ENCODE data around the gene ABLIM3. TPM values are rescaled to one million over a fixed set of nuclear protein-coding genes. Genes with fewer than 3 reads are reported as not detected.

ABLIM3 gene
- total and polyA plus RNA-seq, 2 of the 8 experiments (the other 6 are each of a cell fraction or from before 2014, with no cell fraction given) = 0.36 to 0.56 TPM

GRCh38 chr5:149157330-149157729 is 16.0 kb downstream of the ABLIM3 start:
- no peak overlapping the region for H3K14ac ChIP-seq (ENCODE audit: insufficient read length)
- WGBS, 2 experiments (ENCODE audit: extremely low coverage in 1 of 2, insufficient coverage in 1 of 2, insufficient read length in 1 of 2, insufficient replicate concordance in 2 of 2, low coverage in 1 of 2, low lambda C conversion rate in 2 of 2, missing lambda C conversion rate in 1 of 2) = 84% methylated on average over 2 of the region's 2 CpGs; no CpG with 5 or more reads in 1 of the 2 experiments
- H3K18ac ChIP-seq (ENCODE audit: extremely low read depth, low read length) = no peak overlapping the region
- H3K79me2 ChIP-seq (ENCODE audit: control insufficient read depth in 1 of 2, insufficient read depth in 2 of 2, low read length in 2 of 2) = no peaks in the 10 kb centered on the region
- no peak overlapping the region for H2BK5ac ChIP-seq (ENCODE audit: low read depth, low read length)
- H3K9ac ChIP-seq (replicated peaks in 1 of 4; ENCODE audit: extremely low read depth in 1 of 4, low read depth in 3 of 4, low read length in 3 of 4) = no peak overlapping the region
- H4K20me1 ChIP-seq (replicated peaks in 1 of 2; ENCODE audit: control insufficient read depth in 1 of 2, insufficient read depth in 2 of 2, low read length in 2 of 2) = no peaks in the 10 kb centered on the region
- no peak overlapping the region for H3K4me3 ChIP-seq (ENCODE audit: extremely low read depth in 1 of 4, insufficient read depth in 2 of 4, low read depth in 3 of 4, low read length in 4 of 4)
- no peak overlapping the region for H2BK20ac ChIP-seq (ENCODE audit: low read length)
- CTCF ChIA-PET (ENCODE audit: partially characterized antibody) = interaction anchor here (1.2 to 1.5 kb wide), 3 partner anchors 26 to 111 kb away, joined by 3 read pairs; no protein-coding TSS in a partner anchor
- H3K23ac ChIP-seq (ENCODE audit: insufficient read length) = no peak overlapping the region
- no peaks in the 10 kb centered on the region for H3K9me3 ChIP-seq (ENCODE audit: insufficient read depth in 2 of 2, low read depth in 1 of 2, low read length in 1 of 2)
- H3K4me1 ChIP-seq (replicated peaks in 1 of 4; ENCODE audit: control insufficient read depth in 3 of 4, insufficient read depth in 4 of 4, low read length in 3 of 4) = no peaks in the 10 kb centered on the region
- FAIRE-seq (no peak), DNase-seq (ENCODE audit: low read depth in 1 of 2, low spot score in 2 of 2) (no peak)
- H3K36me3 ChIP-seq (ENCODE audit: control insufficient read depth in 2 of 4, insufficient read depth in 4 of 4, low read length in 3 of 4) = no peaks in the 10 kb centered on the region
- no peak overlapping the region for H4K91ac ChIP-seq (replicated peaks; ENCODE audit: insufficient read length, low read length)
- no peak overlapping the region for H3K56ac ChIP-seq (replicated peaks; ENCODE audit: insufficient read length, low read depth, low read length)
- H2BK120ac ChIP-seq (replicated peaks; ENCODE audit: low read depth, low read length) = no peak overlapping the region
- POLR2A ChIA-PET (ENCODE audit: partially characterized antibody) = no interaction called here
- no peaks in the 10 kb centered on the region for H3K23me2 ChIP-seq (ENCODE audit: low read depth, low read length)
- no peak overlapping the region for H2BK12ac ChIP-seq (ENCODE audit: low read depth, low read length)
- H3K4me2 ChIP-seq (ENCODE audit: insufficient read depth in 1 of 2, low read depth in 2 of 2, low read length in 2 of 2) = no peak overlapping the region
- H4K8ac ChIP-seq (ENCODE audit: extremely low read depth, insufficient read depth, low read length) = no peak overlapping the region
- no peaks in the 10 kb centered on the region for H3K79me1 ChIP-seq (ENCODE audit: low read depth, low read length)
- H4K5ac ChIP-seq (ENCODE audit: insufficient read length, low read depth, low read length) = no peak overlapping the region
- no peak overlapping the region for H2BK15ac ChIP-seq (ENCODE audit: low read length)
- H3K4ac ChIP-seq (replicated peaks; ENCODE audit: insufficient read length, low read depth, low read length) = no peak overlapping the region
- H3K27ac ChIP-seq (ENCODE audit: low read depth, low read length) = no peak overlapping the region
- H3K27me3 ChIP-seq (replicated peaks in 1 of 4; ENCODE audit: control insufficient read depth in 3 of 4, extremely low read depth in 1 of 4, insufficient read depth in 3 of 4, low read length in 3 of 4) = no peaks in the 10 kb centered on the region; a peak in 1 of 7 replicates
- H2AFZ ChIP-seq (ENCODE audit: low read length) = 0 out of 2 replicates have a peak overlapping the region, but pooled peaks have one; percentile 24
- H2AK5ac ChIP-seq (ENCODE audit: low read depth, low read length) = no peak overlapping the region
- no peak for TF ChIP-seq RNF2 (IDR thresholded peaks at IDR 0.05; ENCODE audit: borderline replicate concordance, low read depth, low read length, missing control alignments, poor library complexity, severe bottlenecking)
- TF ChIP-seq NANOG (IDR thresholded peaks at IDR 0.05; ENCODE audit: insufficient read depth, low read depth, low read length, poor library complexity, severe bottlenecking) = no peak
- TF ChIP-seq ZNF274 (IDR thresholded peaks at IDR 0.05; ENCODE audit: borderline replicate concordance, extremely low read depth, low read length) = no peak
- TF ChIP-seq KDM1A (IDR thresholded peaks at IDR 0.05; ENCODE audit: borderline replicate concordance, low read length) = no peak
- TF ChIP-seq JUN (IDR thresholded peaks at IDR 0.05; ENCODE audit: low read depth, low read length) = no peak
- TF ChIP-seq TAF7 (optimal IDR thresholded peaks at IDR 0.05; ENCODE audit: borderline replicate concordance, low read depth, low read length) = no peak
- TF ChIP-seq JUND (IDR thresholded peaks at IDR 0.05; ENCODE audit: low read length) = no peak
- no peak for TF ChIP-seq MAX (IDR thresholded peaks at IDR 0.05)
- TF ChIP-seq SP1 (IDR thresholded peaks at IDR 0.05; ENCODE audit: low read depth, low read length) = no peak
- TF ChIP-seq SAP30 (IDR thresholded peaks at IDR 0.05; ENCODE audit: insufficient read depth, insufficient replicate concordance, low read length) = no peak
- TF ChIP-seq ATF3 (IDR thresholded peaks at IDR 0.05; ENCODE audit: insufficient read depth, low read depth, low read length) = no peak
- TF ChIP-seq EGR1 (IDR thresholded peaks at IDR 0.05; ENCODE audit: borderline replicate concordance, low read depth, low read length) = no peak
- no peak for TF ChIP-seq SIX5 (IDR thresholded peaks at IDR 0.05; ENCODE audit: low read depth, low read length)
